ENCODE results near the gene CCND1.

GRCh38 chr11:69645801-69646492 is 5.0 kb downstream of the CCND1 start:
- TF ChIP-seq POLR2AphosphoS5 (IDR thresholded peaks at IDR 0.05; ENCODE audit: control insufficient read depth, insufficient read depth, low read depth, low read length) = no peak
- no peak for TF ChIP-seq ZNF274 (IDR thresholded peaks at IDR 0.05; ENCODE audit: borderline replicate concordance, low read depth, low read length)
- TF ChIP-seq PTBP1 (IDR thresholded peaks at IDR 0.05; ENCODE audit: low read depth, low read length) = no peak
- no peak for TF ChIP-seq TAF1 (IDR thresholded peaks at IDR 0.05; ENCODE audit: control insufficient read depth, extremely low read depth, insufficient read depth, low read length, severe bottlenecking)
- no peak for TF ChIP-seq ZNF175 (CRISPR knock-in tag; IDR thresholded peaks at IDR 0.05; ENCODE audit: low read depth)
- TF ChIP-seq ZNF740 (CRISPR knock-in tag; IDR thresholded peaks at IDR 0.05) = no peak
- TF ChIP-seq ZNF740 (tag; IDR thresholded peaks at IDR 0.05) = no peak
- TF ChIP-seq HDGF (IDR thresholded peaks at IDR 0.05) = no peak
- no peak for TF ChIP-seq CHD2 (IDR thresholded peaks at IDR 0.05; ENCODE audit: low read depth, low read length)
- no peak for TF ChIP-seq ZNF12 (CRISPR knock-in tag; IDR thresholded peaks at IDR 0.05)
- no peak for TF ChIP-seq SAP30 (IDR thresholded peaks at IDR 0.05; ENCODE audit: borderline replicate concordance, insufficient read depth, low read depth, low read length, poor library complexity, severe bottlenecking)
- TF ChIP-seq E2F1 (CRISPR knock-in tag; IDR thresholded peaks at IDR 0.05) = no peak
- no peak for TF ChIP-seq CTCF (IDR thresholded peaks at IDR 0.05 in 2 of 3, conservative IDR thresholded peaks at IDR 0.05 in 1 of 3; ENCODE audit: insufficient read depth in 2 of 3, low read depth in 1 of 3, low read length in 3 of 3)
